Thymus (tissue), 11 donors: ENCODE data around the gene COMMD3. TPM values are rescaled to one million over a fixed set of nuclear protein-coding genes. Genes with fewer than 3 reads are reported as not detected.

Experiments
- DNase-seq, 9 donors: peaks; one replicate each; pipeline ENCODE4 v3.0.0-alpha.2; 2013; ENCODE audit warnings: low spot score in 9 of 9, low read depth in 6 of 9, missing footprints in 1 of 9
- H3K27ac ChIP-seq, 2 donors: one replicate each; pipeline ENCODE4 v1.5.1; 2013; ENCODE audit warnings: control low read depth in 1 of 2, low read depth in 1 of 2, low read length in 1 of 2, mild to moderate bottlenecking in 1 of 2, moderate library complexity in 1 of 2
- H3K27me3 ChIP-seq, 2 donors: one replicate each; pipeline ENCODE4 v1.5.1; 2013; ENCODE audit warnings: low read length in 1 of 2; ENCODE audit not compliant: control insufficient read depth in 2 of 2, insufficient read depth in 1 of 2
- H3K36me3 ChIP-seq, 2 donors: one replicate each; pipeline ENCODE4 v1.5.1; 2013; ENCODE audit warnings: low read length in 1 of 2, mild to moderate bottlenecking in 1 of 2, moderate library complexity in 1 of 2; ENCODE audit not compliant: control insufficient read depth in 2 of 2, insufficient read depth in 2 of 2
- H3K4me1 ChIP-seq, 2 donors: one replicate each; pipeline ENCODE4 v1.5.1; 2013; ENCODE audit warnings: low read length in 2 of 2; ENCODE audit not compliant: control insufficient read depth in 2 of 2, insufficient read depth in 2 of 2
- H3K4me3 ChIP-seq, 2 donors: one replicate each; pipeline ENCODE4 v1.5.1; 2013; ENCODE audit warnings: low read length in 2 of 2, control low read depth in 1 of 2, mild to moderate bottlenecking in 1 of 2
- H3K9me3 ChIP-seq, 2 donors: one replicate each; pipeline ENCODE4 v1.5.1; 2013; ENCODE audit warnings: low read length in 1 of 2, mild to moderate bottlenecking in 1 of 2; ENCODE audit not compliant: control insufficient read depth in 2 of 2, insufficient read depth in 1 of 2
- WGBS: extraction: QIAGEN DNeasy Blood & Tissue Kit; methylation state at CpG from one replicate; pipeline ENCODE4 v1.1.7; 2013; 5-methylcytosine and 5-hydroxymethylcytosine counted together
- polyA plus RNA-seq: library from polyadenylated mRNA; stranded (reverse); fragments of 200-250 nt; gene quantifications from one replicate; pipeline ENCODE4 v1.2.3, GENCODE V29; 2013
- total RNA-seq: library from RNA; stranded (reverse); fragments of 120-200 nt; gene quantifications from one replicate; pipeline ENCODE4 v1.2.4, GENCODE V29; 2013
- donor health status: healthy.

The COMMD3 gene
- total and polyA plus RNA-seq, 2 donors, result 130 to 132 TPM

DNA sequence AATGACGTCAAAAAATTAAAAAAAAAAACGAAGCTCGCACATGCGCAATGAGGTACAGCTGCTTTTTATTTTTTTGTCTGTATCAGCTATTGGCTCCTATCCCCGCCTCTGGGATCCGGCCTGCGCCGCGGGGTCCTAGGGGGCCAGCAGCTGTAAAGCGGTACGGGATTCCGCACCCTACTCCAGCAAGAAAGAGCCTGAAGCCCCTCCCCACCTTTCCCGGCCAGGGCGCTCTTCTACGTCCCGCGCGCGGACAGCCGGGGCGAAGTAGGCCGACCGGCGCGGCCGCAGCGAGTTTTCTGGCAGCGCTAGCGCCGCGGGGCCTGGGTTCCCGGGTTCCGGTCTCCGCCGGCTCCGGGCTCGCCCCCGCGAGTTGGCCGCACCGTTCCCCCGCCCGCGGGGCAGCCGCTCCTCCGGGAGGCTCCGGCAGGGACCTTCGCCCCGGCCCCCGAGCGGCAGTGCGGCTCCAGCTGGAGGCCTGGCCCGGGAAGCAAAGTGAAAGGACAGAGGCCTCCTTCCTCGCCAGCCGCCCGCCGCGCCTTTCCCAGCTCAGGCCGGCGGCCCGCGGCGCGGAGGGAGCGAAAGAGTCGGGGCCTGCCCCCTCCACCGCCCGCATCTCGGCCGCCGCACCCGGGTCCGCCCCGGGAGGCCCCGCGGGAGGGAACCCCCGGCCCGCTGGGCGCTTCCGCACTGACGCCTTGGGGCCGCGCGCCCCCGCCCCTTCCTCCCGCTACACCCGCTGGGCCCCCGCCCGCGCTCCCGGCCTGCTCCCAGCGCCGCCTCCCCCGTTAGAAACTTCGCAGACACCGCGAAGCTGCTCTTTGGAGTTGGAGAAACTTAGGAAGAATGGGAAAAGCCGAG lies 24.4 kb downstream of the COMMD3 start:
- Histone ChIP-seq H3K27ac (peak overlapping the region; percentile 46 to 68), H3K27me3 (peaks cover 75 to 100% of the 10 kb centered on the region in 2 donors), H3K9me3 (peaks cover 7 to 20% of the 10 kb centered on the region in 2 donors), H3K4me1 (peaks cover 18 to 43% of the 10 kb centered on the region in 2 donors), H3K4me3 (peak overlapping the region; percentile 76 to 97), H3K36me3 (no peaks in the 10 kb centered on the region)
- DNase-seq, result peak in 4 of 9 donors; percentile 76 to 93 (median 82)
- under 1% methylated on average over 98 of the region's 98 CpGs for WGBS

DNA sequence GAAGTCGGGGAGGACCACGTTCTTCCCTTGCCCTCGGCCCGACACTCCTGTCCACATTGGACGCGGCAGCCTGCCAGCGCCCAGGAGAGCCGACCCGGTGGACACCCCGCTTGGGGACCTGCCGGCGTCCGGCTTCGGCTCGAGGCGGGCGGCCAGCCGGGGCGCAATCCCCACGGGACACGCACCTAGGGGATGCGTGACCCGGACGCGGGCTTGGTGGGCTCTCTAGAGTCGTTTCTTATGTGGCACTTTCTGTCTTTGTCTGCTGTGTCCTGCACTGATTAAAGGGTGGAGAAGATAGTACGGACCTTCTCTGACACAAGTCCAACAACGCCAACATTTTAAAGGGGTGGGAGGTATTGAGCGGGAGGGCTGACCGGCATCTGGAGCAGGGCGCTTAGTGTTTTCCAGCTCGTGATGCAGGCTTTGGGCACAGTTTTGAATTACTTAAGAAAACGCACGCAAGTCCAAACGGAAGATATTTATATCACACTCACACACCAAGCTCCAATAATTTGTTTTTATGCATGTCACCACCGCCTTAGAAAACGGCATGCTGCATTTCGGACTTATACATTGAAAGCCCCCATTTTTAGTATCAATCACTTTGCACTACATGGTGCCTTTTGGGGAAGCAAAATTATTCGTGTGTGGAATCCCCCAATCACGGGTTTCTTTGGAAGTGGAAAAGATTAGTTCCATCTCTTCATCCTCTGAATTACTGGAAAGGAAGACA lies 25.2 kb downstream of the COMMD3 start:
- 2% methylated on average over 40 of the region's 40 CpGs for WGBS
- peak overlapping the region; percentile 76 to 97 for H3K4me3 ChIP-seq
- H3K9me3 ChIP-seq, result peaks cover 2 to 20% of the 10 kb centered on the region in 2 donors
- peaks cover 73 to 100% of the 10 kb centered on the region in 2 donors for H3K27me3 ChIP-seq
- peaks cover 10 to 41% of the 10 kb centered on the region in 2 donors for H3K4me1 ChIP-seq
- DNase-seq, result peak in 3 of 9 donors; percentile 39 to 61 (median 45)
- H3K36me3 ChIP-seq, result no peaks in the 10 kb centered on the region
- no peak overlapping the region for H3K27ac ChIP-seq

DNA sequence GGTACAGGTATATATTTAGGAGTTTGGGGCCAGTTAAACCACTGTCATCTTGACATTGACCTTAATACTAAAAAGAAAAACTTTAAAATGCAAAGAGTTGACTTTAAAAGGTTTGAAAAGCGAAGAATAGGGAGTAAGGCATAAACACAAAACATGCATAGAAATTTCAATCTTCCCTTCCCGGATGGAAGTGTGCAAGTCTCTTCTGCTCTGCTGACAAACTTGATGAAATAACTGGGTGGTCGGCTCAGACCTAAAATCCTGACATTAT lies 25.7 kb downstream of the COMMD3 start:
- Histone ChIP-seq H3K36me3 (no peaks in the 10 kb centered on the region), H3K27ac (no peak overlapping the region), H3K27me3 (peaks cover 72 to 100% of the 10 kb centered on the region in 2 donors), H3K4me3 (no peak overlapping the region), H3K9me3 (peaks cover 2 to 15% of the 10 kb centered on the region in 2 donors), H3K4me1 (peaks cover 6 to 36% of the 10 kb centered on the region in 2 donors)
- 40% methylated on average over 3 of the region's 3 CpGs for WGBS
- DNase-seq, result no peak

DNA sequence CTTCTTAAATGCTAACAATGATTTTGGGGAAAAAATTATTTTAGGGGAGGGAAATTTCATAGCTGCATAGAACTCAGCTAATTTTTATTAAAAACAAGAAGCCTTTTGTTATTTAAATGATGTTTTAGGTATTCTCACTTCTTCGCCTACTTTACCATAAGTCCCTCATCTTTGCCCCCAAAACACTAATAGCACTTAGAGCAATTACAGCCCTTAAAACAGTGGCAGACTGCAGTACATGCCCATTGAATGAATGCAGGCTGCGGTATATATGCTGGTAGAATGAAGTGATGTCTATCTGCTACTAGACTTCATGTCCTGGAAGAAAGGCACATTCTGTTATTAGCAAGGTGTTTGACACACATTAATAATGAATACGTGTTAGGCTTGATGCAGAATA lies 26.2 kb downstream of the COMMD3 start:
- 38% methylated on average over 3 of the region's 3 CpGs for WGBS
- Histone ChIP-seq H3K9me3 (peaks cover 2 to 14% of the 10 kb centered on the region in 2 donors), H3K27me3 (peaks cover 68 to 100% of the 10 kb centered on the region in 2 donors), H3K4me3 (no peak overlapping the region), H3K4me1 (peaks cover 6 to 33% of the 10 kb centered on the region in 2 donors), H3K27ac (no peak overlapping the region), H3K36me3 (no peaks in the 10 kb centered on the region)
- DNase-seq, result peak in 2 of 9 donors; percentile 12 to 47

DNA sequence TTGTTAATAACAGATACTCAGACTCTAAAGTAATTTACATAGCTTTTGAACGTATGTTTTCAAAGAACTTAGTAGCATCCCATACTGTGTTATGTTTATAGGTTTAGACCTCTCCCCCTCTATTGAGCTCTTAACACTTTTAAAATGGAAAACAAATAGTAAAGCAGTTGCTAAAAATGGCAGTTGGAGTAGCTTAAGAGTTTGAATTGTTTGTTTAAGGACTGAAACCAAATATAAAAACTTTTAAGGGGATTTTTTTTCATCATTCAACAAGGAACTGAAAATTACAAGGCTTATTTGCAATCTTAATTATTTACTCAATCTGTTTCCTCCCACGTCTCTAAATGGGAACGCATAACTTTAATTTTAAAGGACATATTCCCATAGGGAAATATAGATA lies 27.5 kb downstream of the COMMD3 start:
- peaks cover 6 to 33% of the 10 kb centered on the region in 2 donors for H3K4me1 ChIP-seq
- H3K27me3 ChIP-seq, result peaks cover 61 to 99% of the 10 kb centered on the region in 2 donors
- no peaks in the 10 kb centered on the region for H3K36me3 ChIP-seq
- H3K27ac ChIP-seq, result no peak overlapping the region
- WGBS, result 24% methylated on average over 3 of the region's 3 CpGs
- no peak overlapping the region for H3K4me3 ChIP-seq
- H3K9me3 ChIP-seq, result peaks cover 2 to 14% of the 10 kb centered on the region in 2 donors
- peak in 2 of 9 donors; percentile 5 to 39 for DNase-seq

DNA sequence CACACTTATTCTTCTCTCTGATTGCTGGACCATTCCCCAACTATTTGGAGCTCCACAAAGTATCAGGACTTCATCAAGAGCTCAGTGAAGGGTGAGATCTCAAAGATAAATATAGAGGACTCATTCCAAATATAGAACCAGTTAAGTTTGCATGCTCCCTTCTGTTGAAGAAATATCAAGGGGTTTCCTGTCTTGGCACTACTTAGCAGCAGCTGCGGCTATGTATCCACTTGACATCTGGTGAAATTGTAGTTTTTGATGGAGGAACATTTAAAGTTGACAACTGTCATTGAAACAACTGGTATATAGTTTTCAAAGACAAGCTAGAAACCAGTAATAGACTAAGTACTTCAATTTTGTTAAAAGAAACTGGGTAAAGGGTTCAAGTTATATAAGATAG lies 28.1 kb downstream of the COMMD3 start:
- peaks cover 6 to 33% of the 10 kb centered on the region in 2 donors for H3K4me1 ChIP-seq
- peak in 3 of 9 donors; percentile 39 to 79 (median 46) for DNase-seq
- WGBS, result 0% methylated on average over 1 of the region's 1 CpG
- no peak overlapping the region for H3K4me3 ChIP-seq
- no peak overlapping the region for H3K27ac ChIP-seq
- H3K36me3 ChIP-seq, result no peaks in the 10 kb centered on the region
- H3K27me3 ChIP-seq, result peaks cover 56 to 97% of the 10 kb centered on the region in 2 donors
- peaks cover 2 to 14% of the 10 kb centered on the region in 2 donors for H3K9me3 ChIP-seq

DNA sequence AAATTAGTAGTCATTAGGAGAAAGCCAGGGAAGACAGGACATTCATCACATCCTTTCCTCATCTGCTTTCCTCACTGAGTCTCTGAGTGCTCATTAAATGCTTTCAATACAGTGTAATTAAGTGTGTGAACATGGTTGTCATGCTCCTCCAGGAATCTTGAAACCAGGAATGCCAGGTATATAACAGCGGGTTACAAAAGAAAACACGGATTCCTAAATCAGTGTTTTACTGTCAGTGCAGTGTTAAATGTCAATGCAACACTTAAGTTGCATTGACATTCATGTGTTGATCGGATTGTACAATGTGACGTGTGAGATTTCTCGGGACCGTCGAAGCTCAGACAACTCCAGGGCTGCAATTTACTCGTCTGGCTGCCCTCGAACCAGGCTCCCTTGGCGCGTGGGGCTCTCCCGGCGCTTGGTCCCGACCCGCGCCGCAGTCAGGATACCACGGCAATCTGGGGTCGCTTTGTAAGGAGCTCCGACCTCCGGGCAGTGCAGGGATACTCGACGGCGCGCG lies 28.7 kb downstream of the COMMD3 start:
- peaks cover 54 to 91% of the 10 kb centered on the region in 2 donors for H3K27me3 ChIP-seq

DNA sequence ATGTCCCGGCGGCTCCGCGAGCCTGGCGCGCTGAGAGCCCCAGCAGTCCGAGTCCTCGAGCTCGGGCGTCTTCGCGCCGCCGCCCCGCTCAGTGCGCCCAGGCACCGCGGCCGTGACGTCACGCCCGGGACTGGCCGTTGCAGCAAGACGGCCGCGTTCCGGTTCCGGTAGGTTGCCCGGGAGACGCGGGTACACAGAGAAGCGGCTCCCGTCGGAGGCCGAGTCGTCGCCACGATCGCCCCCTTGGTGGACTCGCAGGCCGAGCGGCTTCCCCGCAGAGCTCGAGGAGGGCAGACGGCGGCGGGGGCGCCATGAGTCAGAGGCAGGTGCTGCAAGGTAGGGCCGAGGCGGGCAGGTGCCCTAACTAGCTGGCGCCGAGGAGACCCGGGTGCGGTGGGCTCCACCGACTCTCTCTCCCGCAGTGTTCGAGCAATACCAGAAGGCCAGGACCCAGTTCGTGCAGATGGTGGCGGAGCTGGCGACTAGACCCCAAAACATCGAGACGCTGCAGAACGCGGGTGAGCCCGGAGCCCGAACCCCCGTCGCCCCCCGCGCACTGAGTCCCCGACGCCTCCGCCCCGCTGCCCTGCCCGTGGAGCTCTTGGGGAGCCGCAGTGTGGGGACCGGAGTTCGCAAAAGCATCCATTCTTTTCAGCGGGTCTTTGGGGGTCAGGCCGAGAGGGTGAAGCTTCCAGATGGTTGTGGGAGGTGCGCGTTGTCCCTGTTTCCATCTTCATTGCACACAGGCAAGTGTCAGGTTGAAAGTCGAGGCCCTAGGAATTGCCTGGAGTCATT lies 29.3 kb downstream of the COMMD3 start, which contains the start of gene SPAG6:
SPAG6 (plus strand) TSS at position 196 of the 795 bp plus-strand sequence; CDS start at position 312, 116 bp downstream.
- H3K36me3 ChIP-seq, result no peaks in the 10 kb centered on the region
- WGBS, result 8% methylated on average over 83 of the region's 83 CpGs
- DNase-seq, result peak in 3 of 9 donors; percentile 35 to 62 (median 48)
- peaks cover 3 to 27% of the 10 kb centered on the region in 2 donors for H3K4me1 ChIP-seq
- H3K27me3 ChIP-seq, result peaks cover 52 to 84% of the 10 kb centered on the region in 2 donors
- H3K27ac ChIP-seq, result no peak within 1 kb of the TSS
- peak within 1 kb of the TSS; percentile 29 to 51 for H3K4me3 ChIP-seq
- H3K9me3 ChIP-seq, result peaks cover 2 to 14% of the 10 kb centered on the region in 2 donors

More for the DNA sequence above, 28.7 kb downstream of the COMMD3 start:
- H3K9me3 ChIP-seq, result peaks cover 2 to 14% of the 10 kb centered on the region in 2 donors
- no peak overlapping the region for H3K27ac ChIP-seq
- H3K4me3 ChIP-seq, result peak overlapping the region in 1 of 2 donors; percentile 51
- peak in 3 of 9 donors; percentile 24 to 44 (median 28) for DNase-seq
- 12% methylated on average over 26 of the region's 26 CpGs for WGBS
- no peaks in the 10 kb centered on the region for H3K36me3 ChIP-seq
- peaks cover 6 to 32% of the 10 kb centered on the region in 2 donors for H3K4me1 ChIP-seq
